Activated CD8-positive, alpha-beta memory T cell treated with anti-CD3 and anti-CD28 coated beads, Interleukin-2, amount 50 U/mL, for 4 hours (primary cell): ENCODE measurements around the gene CTBS.
"Not testable (repeated sequence)": the region's sequence is repeated elsewhere in the genome, so short reads cannot be mapped to it uniquely, and the experiment has no call there.

ENCODE experiments used
- DNase-seq: peaks from one replicate; pipeline ENCODE4 v3.0.0-alpha.2; 2020

CTBS gene

DNA sequence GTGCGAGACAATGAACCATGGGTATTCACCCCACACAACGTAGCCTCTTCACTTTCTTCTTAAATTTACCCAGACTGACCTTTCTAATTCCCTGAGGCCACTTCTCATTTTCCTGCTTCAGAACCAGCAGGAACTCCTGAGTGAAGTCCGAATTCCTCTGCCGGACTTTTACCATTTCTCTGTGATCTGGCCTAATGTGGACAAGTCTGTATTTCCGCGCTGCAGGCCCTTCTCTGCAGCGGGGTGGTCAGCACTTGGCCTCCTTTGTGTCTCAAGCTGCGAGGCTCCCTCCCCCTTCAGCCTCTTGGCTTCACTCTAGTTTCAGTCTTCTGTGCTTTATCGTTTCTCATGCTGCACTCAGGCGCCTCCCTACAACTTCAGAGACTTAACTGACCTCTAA is 9.4 kb upstream of the CTBS start:
- no peak for DNase-seq

DNA sequence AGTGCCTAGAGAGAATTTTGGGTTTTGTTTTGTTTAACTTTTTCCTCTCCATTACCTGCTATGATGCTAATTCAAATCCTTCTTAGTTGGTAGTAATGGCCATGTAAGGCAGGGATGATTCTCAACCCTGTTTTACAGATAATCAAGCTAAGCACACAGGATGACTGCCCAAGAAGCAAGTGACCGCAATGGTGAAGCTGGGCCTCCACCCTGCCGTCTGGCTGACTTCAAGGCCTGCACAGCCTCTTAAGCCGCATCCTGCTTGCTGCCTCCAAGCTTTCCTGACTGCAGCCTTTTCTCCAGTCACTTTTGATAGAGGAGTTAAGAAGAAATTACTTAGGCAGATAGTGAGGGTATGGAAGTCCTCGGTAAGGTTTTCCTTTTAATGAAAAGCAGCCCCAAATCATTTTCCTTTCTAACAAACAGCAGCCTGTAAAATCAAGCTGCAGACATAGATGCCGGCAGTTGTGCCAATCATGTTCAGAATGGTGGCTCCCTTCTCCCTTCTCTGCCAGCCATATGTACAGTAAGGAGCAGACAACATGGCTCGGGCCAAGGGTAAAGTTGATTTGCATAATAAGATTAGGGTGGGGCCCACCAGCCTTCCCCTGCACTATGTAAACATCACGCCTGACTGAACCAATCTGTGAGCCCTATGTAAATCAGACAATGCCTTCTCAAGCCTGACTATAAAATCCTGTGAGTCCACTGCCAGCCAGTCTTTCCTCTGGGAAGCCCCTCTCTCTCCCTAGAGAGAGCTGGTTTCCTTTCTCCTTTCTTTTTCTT is 8.8 kb upstream of the CTBS start:
- DNase-seq = no peak

DNA sequence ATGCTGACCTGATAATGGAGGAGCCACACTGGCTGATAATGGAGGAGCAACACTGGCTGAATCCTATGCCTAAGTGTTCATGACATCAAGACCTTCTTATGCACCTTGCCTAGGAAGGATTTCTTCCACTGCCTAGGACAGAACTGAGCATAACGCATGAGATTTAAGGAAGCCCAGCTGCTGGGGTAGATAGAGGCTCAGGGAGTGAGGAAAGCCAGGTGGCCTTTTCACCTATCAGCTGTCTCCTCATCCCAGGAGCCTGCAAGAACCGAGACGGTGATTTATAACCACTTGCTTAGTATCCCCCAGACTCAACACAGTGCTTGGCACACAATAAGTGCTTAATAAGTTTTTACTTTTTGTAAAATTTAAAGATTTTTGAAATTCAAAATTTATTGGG is 7.4 kb upstream of the CTBS start:
- DNase-seq = no peak

DNA sequence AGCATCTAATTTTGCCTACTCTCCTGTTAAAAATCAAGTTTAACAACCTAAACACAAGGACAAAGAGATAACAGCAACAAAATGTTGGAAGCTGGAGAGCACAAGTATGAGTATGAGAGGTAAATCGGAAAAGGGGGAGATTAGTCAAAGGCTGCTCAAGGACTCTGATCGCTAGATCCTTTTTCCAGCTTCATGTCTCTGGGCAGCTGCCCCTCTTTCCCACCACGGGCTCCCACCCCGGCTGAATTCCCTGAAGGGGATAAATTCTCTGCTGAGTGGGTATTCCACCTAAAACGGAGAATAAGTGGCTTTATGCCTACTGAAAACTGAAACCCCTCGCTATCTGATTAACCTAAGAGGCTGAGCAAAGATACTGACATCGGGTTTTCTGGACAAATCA is 696 bp upstream of the CTBS start:
- no peak for DNase-seq

DNA sequence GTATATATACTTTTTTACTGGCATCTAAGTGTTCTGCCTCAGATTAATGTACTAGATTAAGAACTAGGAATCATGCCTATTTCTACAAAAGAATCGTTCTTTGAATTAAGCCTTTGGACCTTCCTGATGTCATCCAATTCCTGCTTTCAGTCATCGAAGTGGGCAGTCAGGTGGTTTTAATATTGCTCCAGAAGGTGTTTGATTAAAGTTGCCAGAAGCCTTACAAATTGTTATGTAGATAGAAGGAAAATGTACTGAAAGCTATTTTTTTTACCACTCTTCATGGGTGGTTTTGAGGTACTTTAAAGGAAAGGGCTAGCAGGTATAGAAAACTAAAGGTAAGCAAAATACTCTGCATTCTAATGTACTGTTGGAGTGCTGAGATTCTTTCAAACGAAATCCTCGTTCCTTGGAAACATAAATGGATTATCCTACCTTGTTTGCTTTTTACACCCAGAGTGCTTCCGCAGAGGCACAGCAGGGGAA is 716 bp downstream of the CTBS start:
- DNase-seq = no peak

DNA sequence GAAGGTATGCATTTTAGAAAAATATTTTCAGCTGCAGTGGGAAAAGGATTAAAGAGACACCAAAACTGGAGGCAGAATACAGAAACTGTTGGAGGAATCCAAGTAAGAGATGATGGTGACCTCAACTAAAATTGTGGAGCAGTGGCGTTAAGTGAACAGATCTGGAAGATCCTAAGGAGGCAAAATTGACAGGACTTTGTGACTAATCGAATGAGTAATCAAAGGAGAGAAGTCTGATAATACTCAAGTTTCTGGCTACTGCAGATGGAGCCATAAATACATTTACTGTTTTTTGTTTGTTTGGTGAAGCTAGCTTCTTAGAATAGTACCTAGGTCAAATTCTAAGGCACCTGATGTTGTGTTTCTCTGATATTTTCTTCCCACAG is 3.1 kb downstream of the CTBS start:
- no peak for DNase-seq

DNA sequence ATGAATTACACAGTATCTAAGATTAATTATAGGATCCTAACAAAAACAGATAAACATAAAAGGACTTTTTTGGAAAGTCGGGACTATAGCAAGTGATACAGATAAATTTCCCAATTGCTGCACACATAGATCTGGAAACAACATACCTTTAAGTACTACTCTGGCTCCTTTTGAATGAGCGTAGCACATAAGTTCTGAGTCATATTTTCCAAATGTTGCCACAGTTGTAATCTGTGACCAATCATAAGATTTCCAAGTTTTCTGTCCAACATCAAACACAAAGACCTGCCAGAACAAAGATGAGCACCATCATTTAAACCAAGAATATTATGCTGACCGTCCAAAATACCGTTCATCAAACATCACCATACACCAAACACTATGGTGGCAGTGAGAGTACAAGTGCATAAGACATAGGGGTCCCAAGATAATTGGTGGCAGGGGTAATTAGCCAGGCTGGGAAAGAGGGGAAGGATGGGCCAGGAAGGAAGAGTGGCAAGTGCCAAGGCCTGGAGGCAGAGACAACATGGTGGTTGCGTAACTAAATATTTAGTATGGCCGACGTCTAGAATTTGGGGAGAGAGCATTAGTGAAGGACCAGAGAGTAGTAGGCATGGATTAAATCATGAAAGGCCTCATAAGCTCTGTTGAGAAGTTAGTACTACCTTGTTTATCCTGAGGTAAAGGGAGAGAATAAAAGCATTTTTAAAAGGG is 3.6 kb downstream of the CTBS start:
- DNase-seq = no peak

DNA sequence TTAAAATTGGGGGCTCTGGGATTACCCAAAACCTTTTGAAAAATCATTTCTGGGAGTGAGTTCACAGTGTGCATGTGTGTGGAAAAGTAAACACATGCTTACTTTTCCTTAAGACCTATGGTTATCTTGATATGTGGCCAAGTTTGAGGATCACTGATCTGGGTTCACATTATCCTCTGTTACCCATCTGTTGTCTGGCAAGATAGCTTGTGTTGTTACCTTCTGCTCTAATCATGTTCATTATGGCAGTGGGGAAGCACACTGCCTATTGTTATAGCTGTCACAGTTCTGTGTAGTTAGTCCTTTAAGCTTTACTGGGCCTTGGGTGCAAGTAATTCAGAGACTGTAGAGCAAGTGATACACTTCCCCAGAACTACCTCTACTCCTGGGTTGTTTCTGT is 5.0 kb downstream of the CTBS start:
- no peak for DNase-seq

DNA sequence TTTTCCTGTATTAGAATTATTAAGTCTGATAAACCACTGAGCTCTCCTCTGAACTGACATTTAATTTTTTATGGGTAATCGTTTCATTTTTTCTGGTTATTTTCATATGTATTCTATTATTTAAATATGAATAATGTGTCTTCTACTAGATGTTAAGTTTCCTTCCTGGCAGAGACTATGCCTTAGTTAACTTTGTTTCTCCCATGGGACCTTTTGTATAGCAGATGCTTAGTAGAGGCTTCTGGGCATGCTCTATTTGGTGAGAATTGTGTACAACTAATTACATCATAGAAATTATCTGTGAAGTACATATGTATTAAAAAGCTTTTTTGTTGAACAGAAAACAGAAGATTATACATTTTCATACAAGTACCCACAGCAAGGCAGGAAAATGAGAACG is 23.4 kb downstream of the CTBS start:
- no peak for DNase-seq

DNA sequence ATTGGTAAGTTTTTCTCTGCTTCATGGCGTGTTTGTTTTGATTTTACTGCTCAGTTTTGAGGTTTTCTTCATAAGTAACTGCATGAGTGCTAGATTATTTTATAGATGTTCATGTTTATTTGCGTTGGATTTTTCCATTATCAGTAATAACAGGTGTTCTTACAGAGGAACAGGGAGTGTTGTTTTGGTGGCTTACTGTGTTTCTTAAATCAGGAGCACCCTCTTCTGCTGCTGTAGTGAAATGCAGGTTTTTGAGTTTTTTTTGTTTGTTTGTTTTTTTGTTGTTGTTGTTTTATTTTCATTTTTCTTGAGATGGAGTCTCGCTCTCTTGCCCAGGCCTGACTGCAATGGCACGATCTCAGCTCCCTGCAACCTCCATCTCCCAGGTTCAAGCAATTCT is 32.6 kb downstream of the CTBS start:
- DNase-seq = no peak

DNA sequence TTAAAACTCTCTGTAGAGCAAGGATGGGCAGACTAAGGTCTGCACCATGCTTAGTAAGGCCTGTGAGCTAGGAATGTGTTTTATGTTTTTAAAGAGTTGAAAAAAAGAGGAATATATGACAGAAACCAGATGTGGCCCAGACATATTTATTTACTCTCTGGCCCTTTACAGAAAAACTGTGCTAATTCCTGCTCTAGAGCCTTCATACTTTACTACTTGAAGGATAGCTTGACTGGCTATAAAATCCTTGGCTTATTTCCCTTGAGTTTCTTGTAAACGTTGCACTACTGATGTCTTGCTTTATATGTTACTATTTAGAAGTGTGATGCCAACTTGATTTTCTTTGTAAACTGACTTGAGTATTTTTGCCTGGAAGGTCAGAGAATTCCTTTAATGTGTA is 33.5 kb downstream of the CTBS start:
- DNase-seq = no peak

DNA sequence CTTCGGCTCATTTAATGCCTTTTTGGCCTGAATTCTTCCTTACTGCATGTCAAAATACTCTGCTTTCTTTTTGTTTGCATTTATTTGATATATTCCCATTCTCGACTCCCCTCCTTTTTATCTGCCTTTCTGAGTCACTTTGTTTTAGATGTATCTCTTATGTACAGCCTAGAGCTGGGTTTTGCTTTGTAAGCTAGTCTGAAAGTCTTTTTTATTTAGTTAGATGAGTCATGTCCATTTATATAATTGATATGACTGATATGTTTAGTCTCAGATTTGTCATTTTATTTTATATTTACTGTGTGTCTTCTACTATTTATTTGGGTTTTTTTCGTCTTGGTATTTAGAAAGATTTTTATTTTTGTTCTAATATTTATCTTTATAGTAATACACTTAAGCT is 34.3 kb downstream of the CTBS start:
- DNase-seq = no peak

DNA sequence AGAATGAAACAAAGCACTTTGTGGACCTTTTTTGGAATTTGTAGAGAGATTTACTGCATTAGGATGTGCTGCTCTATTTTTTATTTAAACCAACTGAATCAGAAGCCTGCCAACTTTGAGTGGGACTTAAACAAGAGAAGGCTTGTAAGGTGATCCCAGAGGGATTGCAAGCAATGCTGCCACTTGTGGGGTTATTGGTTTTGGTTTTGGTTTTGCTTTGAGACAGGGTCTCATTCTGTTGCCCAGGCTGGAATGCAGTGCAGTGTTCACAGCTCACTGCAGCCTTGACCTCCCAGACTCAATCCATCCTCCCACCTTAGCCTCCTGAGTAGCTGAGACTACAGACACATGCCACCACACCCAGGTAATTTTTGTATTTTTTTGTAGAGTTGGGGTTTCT is 35.6 kb downstream of the CTBS start:
- no peak for DNase-seq

DNA sequence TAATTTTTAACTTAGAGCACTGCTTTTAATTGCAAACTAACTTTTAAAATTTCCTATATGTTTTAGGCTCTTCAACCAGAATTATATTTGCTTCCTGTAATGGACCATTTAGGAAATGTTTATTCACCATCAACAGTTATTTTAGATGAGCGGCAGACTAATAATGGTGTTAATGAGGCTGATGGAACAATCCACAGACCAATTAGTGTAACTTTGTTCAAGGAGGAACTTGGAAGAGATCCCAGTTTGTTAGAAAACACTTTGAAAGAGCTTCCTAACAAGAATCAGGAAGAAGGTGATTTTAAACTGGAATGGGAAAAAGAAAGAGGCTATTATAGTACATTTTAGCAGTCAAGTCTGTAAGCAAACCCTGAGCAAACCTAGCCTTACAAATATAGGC is 48.5 kb downstream of the CTBS start:
- DNase-seq = no peak

DNA sequence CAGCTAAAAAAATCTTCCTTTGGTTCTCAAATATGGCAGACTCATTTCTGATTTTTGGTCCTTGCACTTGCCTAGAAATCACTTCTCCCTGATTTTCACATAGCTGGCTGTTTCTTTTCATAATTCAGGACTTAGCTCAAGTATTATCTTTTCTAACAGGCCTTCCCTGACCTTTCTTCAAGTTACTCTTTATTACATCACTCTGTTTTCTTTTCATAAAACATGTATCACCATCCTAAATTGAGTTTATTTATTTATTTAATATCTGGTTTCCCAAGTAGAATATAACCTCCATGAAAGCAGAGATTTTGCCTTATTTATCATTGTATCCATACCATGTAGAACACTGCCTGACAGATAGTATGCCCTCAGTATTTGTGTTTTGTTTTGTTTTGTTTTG is 49.6 kb downstream of the CTBS start:
- DNase-seq = no peak

DNA sequence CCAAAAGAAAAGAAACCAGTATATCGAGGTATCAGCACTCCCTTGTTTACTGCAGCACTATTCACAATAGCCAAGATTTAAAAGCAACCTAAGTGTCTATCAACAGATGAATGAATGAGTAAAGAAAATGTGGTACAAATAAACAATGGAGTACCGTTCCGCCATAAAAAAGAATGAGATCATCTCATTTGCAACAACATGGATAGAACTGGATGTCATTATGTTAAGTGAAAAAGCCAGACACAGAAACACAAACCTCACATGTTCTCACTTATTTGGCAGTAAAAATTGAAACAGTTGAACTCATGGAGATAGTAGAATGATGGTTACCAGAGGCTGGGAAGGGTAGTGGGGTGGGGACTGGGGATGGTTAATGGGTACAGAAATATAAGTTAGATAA is 63.6 kb downstream of the CTBS start:
- no peak for DNase-seq

DNA sequence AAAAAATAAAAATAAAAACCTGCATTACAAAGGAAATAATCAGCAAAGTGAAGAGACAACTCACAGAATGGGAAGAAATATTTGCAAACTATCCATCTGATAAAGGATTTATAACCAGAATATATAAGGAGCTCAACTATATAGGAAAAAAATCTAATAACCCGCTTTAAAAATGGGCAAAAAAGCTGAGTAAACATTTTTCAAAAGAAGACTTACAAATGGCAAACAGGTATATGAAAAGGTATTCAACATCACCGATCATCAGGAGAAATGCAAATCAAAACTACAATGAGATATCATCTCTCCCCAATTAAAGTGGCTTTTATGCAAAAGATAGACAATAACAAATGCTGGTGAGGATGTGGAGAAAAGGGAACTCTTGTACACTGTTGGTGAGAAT is 64.1 kb downstream of the CTBS start:
- DNase-seq = no peak

DNA sequence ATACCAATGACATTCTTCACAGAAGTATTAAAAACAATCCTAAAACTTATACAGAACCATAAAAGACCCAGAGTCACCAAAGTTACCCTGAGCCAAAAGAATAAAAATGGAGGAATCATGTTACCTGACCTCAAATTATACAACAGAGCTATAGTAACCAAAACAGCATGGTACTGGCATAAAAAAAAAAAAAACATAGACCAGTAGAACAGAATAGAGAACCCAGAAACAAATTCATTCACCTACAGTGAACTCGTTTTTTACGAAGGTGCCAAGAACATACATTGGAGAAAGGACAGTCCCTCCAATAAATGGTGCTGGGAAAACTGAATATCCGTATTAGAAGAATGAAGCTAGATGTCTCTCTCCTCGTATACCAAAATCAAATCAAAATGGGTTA is 65.2 kb downstream of the CTBS start:
- DNase-seq = no peak

DNA sequence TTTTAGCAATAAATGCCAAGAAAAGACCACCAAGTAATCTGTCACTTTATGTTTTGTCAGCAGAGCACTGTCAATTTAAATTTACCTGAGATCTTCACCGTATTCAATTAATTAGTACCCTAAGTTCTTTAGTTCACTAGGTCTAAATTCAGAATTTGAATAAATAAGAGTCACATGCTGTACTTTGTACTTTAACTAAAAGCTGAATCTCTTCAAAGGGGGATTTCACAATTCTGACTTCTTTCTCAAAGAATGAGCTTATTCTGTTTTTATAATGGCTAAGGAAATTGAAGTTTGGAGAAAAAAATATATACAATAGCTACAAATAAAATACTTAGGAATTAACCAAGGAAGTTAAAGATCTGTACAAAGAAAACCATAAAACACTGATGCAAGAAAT is 65.7 kb downstream of the CTBS start:
- DNase-seq = no peak

DNA sequence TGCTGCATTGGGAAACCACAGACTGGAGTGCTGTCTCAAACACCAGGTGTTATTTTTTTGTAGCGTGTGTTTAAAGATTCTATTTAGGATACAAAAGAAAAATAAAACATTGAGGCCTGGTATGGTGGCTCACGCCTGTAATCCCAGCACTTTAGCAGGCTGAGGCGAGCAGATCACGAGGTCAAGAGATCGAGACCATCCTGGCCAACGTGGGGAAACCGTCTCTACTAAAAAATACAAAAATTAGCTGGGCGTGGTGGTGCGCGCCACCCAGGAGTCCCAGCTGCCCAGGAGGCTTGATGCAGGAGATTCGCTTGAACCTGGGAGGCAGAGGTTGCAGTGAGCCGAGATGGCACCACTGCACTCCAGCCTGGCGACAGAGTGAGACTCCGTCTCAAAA is 66.4 kb downstream of the CTBS start:
- not testable (repeated sequence) for DNase-seq

DNA sequence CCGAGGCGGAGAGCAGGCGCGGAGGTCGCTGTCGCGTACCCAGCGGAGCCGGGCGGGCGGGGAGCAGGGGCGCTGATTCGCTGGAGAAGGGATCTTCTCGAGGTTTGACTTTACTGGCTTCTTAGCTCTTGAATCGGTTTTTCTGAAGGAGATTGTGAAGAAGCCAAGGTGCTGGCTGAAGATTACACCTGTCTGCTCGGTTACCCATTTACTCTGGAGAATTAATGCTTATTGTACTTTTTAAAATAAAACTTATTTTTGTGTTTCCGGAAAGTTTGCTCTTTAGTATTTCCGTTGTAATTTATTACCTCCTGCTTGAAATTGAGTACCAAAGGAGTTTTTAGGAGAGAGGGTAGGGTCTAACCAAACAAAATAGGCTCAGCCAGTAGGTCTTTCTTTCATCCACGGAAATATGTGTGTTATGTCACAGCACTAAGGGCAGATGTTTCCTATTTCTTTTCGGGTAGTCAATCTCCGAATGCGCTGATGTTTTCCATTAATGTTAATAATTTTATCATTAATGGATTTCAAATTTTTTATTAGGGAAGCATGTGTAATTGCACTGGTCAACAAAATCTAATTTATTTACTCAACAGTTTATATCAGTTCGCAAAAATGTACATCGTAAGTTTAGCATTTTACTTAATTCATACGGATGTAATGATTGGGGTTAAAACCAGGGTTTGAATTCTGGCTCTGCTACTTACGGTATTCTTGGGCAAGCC is 67.3 kb downstream of the CTBS start:
- no peak for DNase-seq

DNA sequence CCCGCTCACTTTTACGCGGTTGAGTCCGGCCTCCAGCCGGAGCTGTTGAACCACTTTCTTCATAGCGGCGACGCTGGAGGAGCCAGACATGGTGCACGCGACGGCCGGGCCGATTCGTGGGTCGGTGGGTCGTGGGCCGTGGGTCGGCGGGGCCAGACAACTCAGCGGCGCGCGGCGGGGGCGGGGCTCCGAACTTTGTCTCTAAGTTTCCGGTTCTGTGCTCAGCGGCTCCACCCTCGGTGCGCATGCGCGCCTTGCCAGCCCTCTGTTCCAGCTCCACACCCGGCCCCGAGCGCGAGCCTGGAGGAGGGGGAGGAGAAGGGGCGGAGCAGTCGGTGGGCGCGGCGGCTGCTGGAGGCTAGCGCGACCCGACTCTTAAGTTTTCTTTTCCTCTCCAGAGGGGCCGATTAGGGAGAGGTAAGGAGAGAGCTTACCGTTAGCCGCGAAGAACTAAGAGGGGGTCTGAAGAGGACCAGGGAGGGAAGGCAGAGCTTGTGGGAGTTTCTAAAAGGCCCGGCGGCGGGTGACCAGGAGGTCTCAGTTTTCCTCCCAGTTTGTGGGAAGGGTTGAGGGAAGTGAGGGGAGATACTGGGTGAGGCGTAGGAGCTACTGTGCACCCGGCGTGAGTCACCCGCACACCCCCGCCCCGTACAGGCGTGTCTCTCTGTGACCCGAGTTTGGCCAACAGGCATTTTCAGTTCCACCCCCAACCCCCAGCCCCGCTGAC is 68.1 kb downstream of the CTBS start, which contains the start of the genes GNG5 and SPATA1:
GNG5 (minus strand) TSS at position 580 of the 727 bp plus-strand sequence; CDS start at position 90, 490 bp downstream.
SPATA1 (plus strand) TSS at position 385 of the 727 bp plus-strand sequence. CDS start 9,974 bp downstream, outside the sequence.
- DNase-seq = peak; percentile 98

DNA sequence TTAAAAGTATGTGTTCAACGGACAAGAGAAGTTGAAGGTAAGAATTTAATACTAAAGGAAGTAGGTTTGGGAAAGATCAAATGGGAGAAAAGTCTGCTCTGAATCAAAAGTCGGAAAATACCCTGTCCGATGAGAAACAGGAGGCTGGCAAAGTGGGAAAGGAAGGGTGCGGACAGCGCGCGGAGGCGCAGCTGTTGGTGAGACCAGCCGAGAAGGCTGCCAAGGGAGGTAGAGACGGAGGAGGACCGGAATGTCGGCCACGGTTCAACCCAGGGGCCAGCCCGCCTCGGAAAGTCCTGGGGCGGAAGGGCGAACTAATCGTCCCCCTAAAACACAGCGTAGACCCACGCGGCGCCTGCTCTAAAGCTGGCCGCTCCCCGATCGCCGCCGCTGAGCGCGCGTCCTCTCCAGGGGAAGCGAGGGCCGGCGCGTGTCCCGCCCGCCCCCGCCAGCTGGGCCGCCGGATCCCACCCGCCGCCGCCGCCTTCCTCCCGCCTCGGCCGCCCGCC is 68.7 kb downstream of the CTBS start:
- no peak for DNase-seq
